ENCODE data around the gene PNMA8A. TPM values are rescaled to one million over a fixed set of nuclear protein-coding genes. Genes with fewer than 3 reads are reported as not detected.
A peak's percentile ranks its signal among the peaks of the same experiment; 100 is the strongest.

PNMA8A gene
- polyA plus RNA-seq, 2 of the 4 experiments (the other 2 are of a cell fraction): 11.2 to 15.4 TPM

DNA sequence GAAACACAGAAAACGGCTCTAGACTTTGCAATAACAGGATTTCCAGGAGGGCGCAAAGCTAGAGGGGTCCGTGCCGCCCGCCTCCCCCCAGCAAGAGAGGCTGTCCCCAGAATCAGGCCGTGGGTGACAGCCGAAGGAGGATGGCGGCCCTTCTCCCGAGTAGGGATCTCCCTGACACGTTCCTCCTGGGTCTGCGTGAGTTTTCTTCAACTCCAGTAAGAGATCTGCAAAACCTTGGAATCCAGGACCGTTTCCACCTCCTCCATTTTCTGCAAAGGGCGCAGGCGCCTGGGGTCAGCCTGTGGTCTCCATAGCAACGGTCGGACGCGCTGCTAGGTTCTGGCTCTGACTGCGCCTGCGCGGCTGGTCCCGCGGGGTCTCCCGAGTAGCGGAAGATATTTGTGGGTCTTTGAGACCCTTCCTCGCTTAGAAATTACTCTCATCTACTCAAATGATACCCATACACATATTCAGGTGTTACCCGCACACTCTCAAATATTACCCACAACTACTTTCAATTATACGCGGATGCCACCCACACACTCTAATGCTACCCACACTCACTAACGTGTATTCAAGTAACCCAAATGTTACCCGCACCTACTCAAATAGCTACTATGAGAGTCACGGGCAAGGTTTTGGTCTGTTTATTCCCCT, 44.7 kb downstream of the PNMA8A start:
- Histone ChIP-seq H3K4me1 (peaks cover 8% of the 10 kb centered on the region), H3K27ac (peak overlapping the region; percentile 68 to 86), H3K4me3 (peak overlapping the region; percentile 55), H3K4me2 (peak overlapping the region; percentile 76), H3K9me3 (no peaks in the 10 kb centered on the region)
- 29% methylated on average over 32 of the region's 32 CpGs for WGBS (ENCODE audit: missing lambda C conversion rate)
- DNase-seq (ENCODE audit: low read depth in 1 of 2, low spot score in 1 of 2) (peak; percentile 81 to 95), FAIRE-seq (no peak), ATAC-seq (peak; percentile 90)
- ChIA-PET POLR2A (interaction anchor here (1.1 kb wide), 1 partner anchor 10 kb away, joined by 3 read pairs; no protein-coding TSS in a partner anchor), CTCF (interaction anchor here (0.6 to 7.0 kb wide), 9 partner anchors 10 to 235 kb away, joined by 3 to 43 read pairs (median 5); no protein-coding TSS in a partner anchor)
- TF ChIP-seq PHF8 (IDR thresholded peaks at IDR 0.05; ENCODE audit: borderline replicate concordance, low read depth): peak; percentile 23; the same call in 1 of the 2 replicates
- no peak for TF ChIP-seq TFCP2L1 (CRISPR knock-in tag; IDR thresholded peaks at IDR 0.05)
- TF ChIP-seq ZFP36 (IDR thresholded peaks at IDR 0.05; ENCODE audit: borderline replicate concordance, partially characterized antibody): no peak

DNA sequence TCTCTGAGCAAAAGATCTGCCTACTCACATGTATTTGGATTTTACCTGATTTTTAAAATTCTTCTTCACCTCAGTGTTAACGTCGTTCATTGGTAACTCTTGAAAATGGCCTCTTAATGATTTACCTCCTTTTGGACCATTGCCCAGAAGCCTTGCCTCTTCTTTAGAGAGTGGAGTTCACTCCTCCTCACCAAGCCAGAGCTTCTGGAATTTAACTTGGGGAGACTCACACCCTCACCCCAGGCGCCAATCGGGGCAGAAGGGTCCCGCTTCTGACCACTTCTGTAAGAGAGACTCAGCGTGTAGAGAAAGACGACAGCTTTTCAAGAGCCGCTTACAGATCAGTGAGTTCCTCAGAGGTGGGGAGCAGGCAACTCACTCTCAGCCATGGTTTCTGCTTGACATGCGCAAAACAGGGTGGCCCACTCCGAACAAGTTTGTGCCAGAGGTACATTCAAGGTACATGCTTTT, 45.3 kb downstream of the PNMA8A start:
- Histone ChIP-seq H3K27ac (peak overlapping the region; percentile 68 to 86), H3K4me1 (peaks cover 8% of the 10 kb centered on the region), H3K4me3 (peak overlapping the region; percentile 55), H3K9me3 (no peaks in the 10 kb centered on the region), H3K4me2 (peak overlapping the region; percentile 76)
- no peak for TF ChIP-seq ESRRA (IDR thresholded peaks at IDR 0.05; ENCODE audit: borderline replicate concordance, low read length)
- no peak for TF ChIP-seq NPAS2 (CRISPR knock-in tag; IDR thresholded peaks at IDR 0.05; ENCODE audit: borderline replicate concordance)
- no peak for TF ChIP-seq MAZ (IDR thresholded peaks at IDR 0.05; ENCODE audit: borderline replicate concordance, low read depth, low read length)
- DNase-seq (ENCODE audit: low read depth in 1 of 2, low spot score in 1 of 2): peak; percentile 62 to 70
- ChIA-PET CTCF (interaction anchor here (0.6 to 7.0 kb wide), 10 partner anchors 10 to 414 kb away, joined by 3 to 43 read pairs (median 5); no protein-coding TSS in a partner anchor), POLR2A (interaction anchor here (0.6 to 1.1 kb wide), 2 partner anchors 9 to 133 kb away, joined by 3 to 5 read pairs; no protein-coding TSS in a partner anchor)
- peak; percentile 57 to 74 for ATAC-seq
- WGBS (ENCODE audit: missing lambda C conversion rate): 23% methylated on average over 9 of the region's 10 CpGs
- peak; percentile 88 for FAIRE-seq

DNA sequence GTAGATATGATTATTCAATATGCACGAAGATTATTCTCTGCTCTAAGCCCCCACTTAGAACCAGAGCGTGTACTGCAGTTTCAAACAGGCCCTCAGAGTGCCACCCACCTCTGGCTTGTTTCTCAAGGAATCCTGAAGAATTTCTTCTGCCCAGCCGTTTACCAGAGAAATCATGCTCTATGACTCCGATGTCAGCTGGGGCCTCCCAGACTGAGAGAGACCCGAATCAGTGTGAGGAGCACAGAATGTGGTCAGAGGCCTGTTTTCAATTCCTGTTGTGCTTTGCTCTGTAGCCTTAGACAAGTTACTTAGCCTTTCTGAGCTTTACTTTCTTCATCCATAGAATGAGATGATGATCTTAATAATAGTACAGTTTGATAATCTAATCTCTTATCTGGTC, 48.2 kb downstream of the PNMA8A start:
- FAIRE-seq: no peak
- POLR2A ChIA-PET: interaction anchor here (0.6 kb wide), 1 partner anchor 292 kb away, joined by 3 read pairs; no protein-coding TSS in a partner anchor
- 69% methylated on average over 5 of the region's 5 CpGs for WGBS (ENCODE audit: missing lambda C conversion rate)

More for the DNA sequence above, 48.2 kb downstream of the PNMA8A start:
- ATAC-seq (no peak), DNase-seq (ENCODE audit: low read depth in 1 of 2, low spot score in 1 of 2) (no peak)
- Histone ChIP-seq H3K4me2 (no peak overlapping the region), H3K4me1 (peaks cover 8% of the 10 kb centered on the region), H3K4me3 (no peak overlapping the region), H3K27ac (no peak overlapping the region), H3K9me3 (no peaks in the 10 kb centered on the region)
- TF ChIP-seq, protein P1, sequence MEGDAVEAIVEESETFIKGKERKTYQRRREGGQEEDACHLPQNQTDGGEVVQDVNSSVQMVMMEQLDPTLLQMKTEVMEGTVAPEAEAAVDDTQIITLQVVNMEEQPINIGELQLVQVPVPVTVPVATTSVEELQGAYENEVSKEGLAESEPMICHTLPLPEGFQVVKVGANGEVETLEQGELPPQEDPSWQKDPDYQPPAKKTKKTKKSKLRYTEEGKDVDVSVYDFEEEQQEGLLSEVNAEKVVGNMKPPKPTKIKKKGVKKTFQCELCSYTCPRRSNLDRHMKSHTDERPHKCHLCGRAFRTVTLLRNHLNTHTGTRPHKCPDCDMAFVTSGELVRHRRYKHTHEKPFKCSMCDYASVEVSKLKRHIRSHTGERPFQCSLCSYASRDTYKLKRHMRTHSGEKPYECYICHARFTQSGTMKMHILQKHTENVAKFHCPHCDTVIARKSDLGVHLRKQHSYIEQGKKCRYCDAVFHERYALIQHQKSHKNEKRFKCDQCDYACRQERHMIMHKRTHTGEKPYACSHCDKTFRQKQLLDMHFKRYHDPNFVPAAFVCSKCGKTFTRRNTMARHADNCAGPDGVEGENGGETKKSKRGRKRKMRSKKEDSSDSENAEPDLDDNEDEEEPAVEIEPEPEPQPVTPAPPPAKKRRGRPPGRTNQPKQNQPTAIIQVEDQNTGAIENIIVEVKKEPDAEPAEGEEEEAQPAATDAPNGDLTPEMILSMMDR (IDR thresholded peaks at IDR 0.05): no peak
- TF ChIP-seq, protein P2, sequence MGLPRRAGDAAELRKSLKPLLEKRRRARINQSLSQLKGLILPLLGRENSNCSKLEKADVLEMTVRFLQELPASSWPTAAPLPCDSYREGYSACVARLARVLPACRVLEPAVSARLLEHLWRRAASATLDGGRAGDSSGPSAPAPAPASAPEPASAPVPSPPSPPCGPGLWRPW (IDR thresholded peaks at IDR 0.05): no peak
- TF ChIP-seq CBX8 (IDR thresholded peaks at IDR 0.05): no peak
- TF ChIP-seq SREBF2 (IDR thresholded peaks at IDR 0.05): no peak
- no peak for TF ChIP-seq ZSCAN20 (CRISPR knock-in tag; IDR thresholded peaks at IDR 0.05)
- no peak for TF ChIP-seq MYC (IDR thresholded peaks at IDR 0.05; ENCODE audit: borderline replicate concordance, low read length)
- TF ChIP-seq, protein P3, sequence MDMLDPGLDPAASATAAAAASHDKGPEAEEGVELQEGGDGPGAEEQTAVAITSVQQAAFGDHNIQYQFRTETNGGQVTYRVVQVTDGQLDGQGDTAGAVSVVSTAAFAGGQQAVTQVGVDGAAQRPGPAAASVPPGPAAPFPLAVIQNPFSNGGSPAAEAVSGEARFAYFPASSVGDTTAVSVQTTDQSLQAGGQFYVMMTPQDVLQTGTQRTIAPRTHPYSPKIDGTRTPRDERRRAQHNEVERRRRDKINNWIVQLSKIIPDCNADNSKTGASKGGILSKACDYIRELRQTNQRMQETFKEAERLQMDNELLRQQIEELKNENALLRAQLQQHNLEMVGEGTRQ (IDR thresholded peaks at IDR 0.05): no peak
- TF ChIP-seq ZC3H11A (IDR thresholded peaks at IDR 0.05): no peak
- TF ChIP-seq ZFP36 (IDR thresholded peaks at IDR 0.05; ENCODE audit: borderline replicate concordance, partially characterized antibody): no peak
- no peak for TF ChIP-seq NFE2L2 (conservative IDR thresholded peaks at IDR 0.05; ENCODE audit: low read length)
- no peak for TF ChIP-seq BHLHE40 (IDR thresholded peaks at IDR 0.05; ENCODE audit: low read depth, low read length)
- TF ChIP-seq FOXS1 (CRISPR knock-in tag; IDR thresholded peaks at IDR 0.05): no peak
- CTCF ChIA-PET: interaction anchor here (1.3 to 7.0 kb wide), 4 partner anchors 21 to 106 kb away, joined by 3 to 43 read pairs (median 12); no protein-coding TSS in a partner anchor

All from A549 (cell line).